Measurements from ENCODE around the gene TMEM250. TPM values are rescaled to one million over a fixed set of nuclear protein-coding genes. Genes with fewer than 3 reads are reported as not detected.

Gene TMEM250
- polyA plus RNA-seq, 1 of the 3 experiments (the other 2 are of a cell fraction): 25.9 TPM

GRCh38 chr9:136092353-136092650, 26.4 kb downstream of the TMEM250 start:
- Histone ChIP-seq H3F3A (replicated peaks; ENCODE audit: insufficient read depth) (peaks cover 10% of the 10 kb centered on the region), H3K4me2 (0 out of 2 replicates have a peak overlapping the region, but pooled peaks have one; percentile 91), H3K9me2 (no peaks in the 10 kb centered on the region), H3K9me3 (no peaks in the 10 kb centered on the region), H3K27ac (ENCODE audit: low read depth in 2 of 2, low read length in 1 of 2) (no peak overlapping the region), H3K79me2 (ENCODE audit: insufficient read depth) (peaks cover 76% of the 10 kb centered on the region), H4K20me1 (ENCODE audit: insufficient read depth) (peaks cover 66% of the 10 kb centered on the region), H3K4me1 (ENCODE audit: control insufficient read depth in 1 of 2, insufficient read depth in 2 of 2, low read depth in 1 of 2, low read length in 1 of 2) (peaks cover 32 to 44% of the 10 kb centered on the region in 2 experiments; a peak in 3 of 4 replicates), H2AFZ (ENCODE audit: low read depth) (no peak overlapping the region), H3K9ac (no peak overlapping the region), H3K27me3 (ENCODE audit: insufficient read depth) (no peaks in the 10 kb centered on the region), H3K36me3 (replicated peaks in 1 of 2; ENCODE audit: control insufficient read depth in 1 of 2, insufficient read depth in 2 of 2, low read length in 1 of 2) (peaks cover 0 to 2% of the 10 kb centered on the region in 2 experiments), H3K4me3 (ENCODE audit: low read depth in 2 of 2, low read length in 1 of 2) (no peak overlapping the region)
- TF ChIP-seq MXI1 (IDR thresholded peaks at IDR 0.05; ENCODE audit: low read depth, low read length) (no peak), YY1 (IDR thresholded peaks at IDR 0.05; ENCODE audit: low read depth) (no peak), SIN3A (IDR thresholded peaks at IDR 0.05; ENCODE audit: borderline replicate concordance, low read depth, low read length) (no peak), EP300 (IDR thresholded peaks at IDR 0.05; ENCODE audit: borderline replicate concordance in 1 of 2, low read depth in 1 of 2, low read length in 1 of 2) (no peak), SMC3 (IDR thresholded peaks at IDR 0.05; ENCODE audit: low read depth, low read length) (no peak), GABPA (IDR thresholded peaks at IDR 0.05; ENCODE audit: low read depth) (no peak), TEAD4 (IDR thresholded peaks at IDR 0.05; ENCODE audit: borderline replicate concordance, insufficient read depth) (no peak), TAF1 (IDR thresholded peaks at IDR 0.05; ENCODE audit: borderline replicate concordance, low read depth, low read length) (no peak), POLR2AphosphoS5 (IDR thresholded peaks at IDR 0.05; ENCODE audit: low read depth, low read length) (no peak), NFIC (IDR thresholded peaks at IDR 0.05; ENCODE audit: borderline replicate concordance) (no peak), PBX3 (IDR thresholded peaks at IDR 0.05) (no peak), USF1 (IDR thresholded peaks at IDR 0.05; ENCODE audit: borderline replicate concordance, low read depth) (no peak), RFX5 (IDR thresholded peaks at IDR 0.05; ENCODE audit: low read length) (no peak), NRF1 (IDR thresholded peaks at IDR 0.05; ENCODE audit: low read depth, low read length) (no peak), JUND (IDR thresholded peaks at IDR 0.05) (no peak), EZH2phosphoT487 (IDR thresholded peaks at IDR 0.05; ENCODE audit: borderline replicate concordance, low read depth) (no peak), RXRA (IDR thresholded peaks at IDR 0.05; ENCODE audit: borderline replicate concordance, low read depth) (no peak), IRF3 (IDR thresholded peaks at IDR 0.05; ENCODE audit: low read depth, low read length) (no peak)
- ChIA-PET POLR2A (no interaction called here), CTCF (interaction anchor here (4.2 to 4.3 kb wide), 2 partner anchors 29 to 124 kb away, joined by 29 to 37 read pairs; no protein-coding TSS in a partner anchor)
- DNase-seq: no peak
- WGBS (ENCODE audit: low lambda C conversion rate): 98% methylated on average over 9 of the region's 10 CpGs

Measured in SK-N-SH (cell line).